HUES6 (cell line): ENCODE measurements around the gene FHOD3.

Source experiments
- H3K27ac ChIP-seq: 2 replicates; pipeline ENCODE4 v1.7.0; 2013; ENCODE audit warnings: low read depth, mild to moderate bottlenecking, low read length, inconsistent platforms
- H3K27me3 ChIP-seq: 2 replicates; pipeline ENCODE4 v1.6.1; 2013; ENCODE audit warnings: low read length; ENCODE audit not compliant: control insufficient read depth, insufficient read depth
- H3K36me3 ChIP-seq: 2 replicates; pipeline ENCODE4 v1.6.1; 2013; ENCODE audit warnings: low read length; ENCODE audit not compliant: control insufficient read depth, insufficient read depth
- H3K4me1 ChIP-seq: 2 replicates; pipeline ENCODE4 v1.6.1; 2013; ENCODE audit warnings: low read length; ENCODE audit not compliant: control insufficient read depth, insufficient read depth
- H3K4me3 ChIP-seq: 2 replicates; pipeline ENCODE4 v1.5.1; 2013; ENCODE audit warnings: low read depth, low read length
- H3K9ac ChIP-seq: one replicate; pipeline ENCODE4 v1.6.1; 2013; ENCODE audit warnings: mild to moderate bottlenecking, low read length
- H3K9me3 ChIP-seq: 2 replicates; pipeline ENCODE4 v1.6.1; 2013; ENCODE audit warnings: low read depth, low read length; ENCODE audit not compliant: control insufficient read depth, insufficient read depth

The FHOD3 gene

DNA sequence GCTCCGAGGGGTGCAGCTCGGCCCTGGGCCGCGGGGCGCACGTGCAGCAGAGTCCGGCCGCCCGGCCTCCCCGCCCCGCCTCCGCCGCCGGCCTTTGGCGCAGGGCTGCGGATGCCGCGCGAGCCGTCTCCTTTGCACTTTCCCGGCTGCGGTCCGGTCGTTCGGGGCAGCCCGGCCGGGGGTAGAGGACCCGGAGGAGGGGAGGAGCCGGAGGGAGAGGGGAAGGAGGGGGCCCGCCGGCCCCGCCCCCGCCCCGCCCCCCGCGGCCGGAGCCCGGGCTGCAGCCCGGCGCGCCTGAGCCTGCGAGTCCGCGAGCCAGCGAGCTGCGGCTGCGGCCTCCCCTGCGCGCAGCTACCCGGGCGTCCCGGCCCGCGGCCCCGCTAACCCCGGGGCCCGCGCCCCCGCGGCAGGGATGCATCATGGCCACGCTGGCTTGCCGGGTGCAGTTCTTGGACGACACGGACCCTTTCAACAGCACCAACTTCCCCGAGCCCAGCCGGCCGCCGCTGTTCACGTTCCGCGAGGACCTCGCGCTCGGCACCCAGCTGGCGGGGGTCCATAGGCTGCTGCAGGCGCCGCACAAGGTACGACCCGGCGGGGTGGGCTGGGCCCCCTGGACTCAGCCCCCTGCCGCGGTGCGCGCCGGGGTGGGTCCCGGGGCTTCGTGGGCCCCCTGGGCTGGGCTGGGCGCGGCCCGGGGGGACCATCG is at the start of gene FHOD3:
FHOD3 (plus strand) TSS at position 297 of the 709 bp plus-strand sequence; CDS start at position 420, 123 bp downstream.
- no peak within 1 kb of the TSS for H3K27ac ChIP-seq
- H3K9ac ChIP-seq: peak within 1 kb of the TSS; percentile 29
- H3K27me3 ChIP-seq: peaks cover 87% of the 10 kb centered on the region

GRCh38 chr18:36249392-36249791 is 48.1 kb upstream of the FHOD3 start:
- no peaks in the 10 kb centered on the region for H3K27me3 ChIP-seq
- H3K9me3 ChIP-seq: no peaks in the 10 kb centered on the region
- H3K4me1 ChIP-seq: peaks cover 15% of the 10 kb centered on the region; the same call in 1 of the 2 replicates
- no peak overlapping the region for H3K27ac ChIP-seq
- no peak overlapping the region for H3K4me3 ChIP-seq
- H3K9ac ChIP-seq: no peak overlapping the region
- no peaks in the 10 kb centered on the region for H3K36me3 ChIP-seq

More for the DNA sequence above, at the start of gene FHOD3:
- 0 out of 2 replicates have a peak, but pooled peaks cover 3% of the 10 kb centered on the region for H3K4me1 ChIP-seq
- no peaks in the 10 kb centered on the region for H3K9me3 ChIP-seq
- H3K4me3 ChIP-seq: peak within 1 kb of the TSS; percentile 80
- no peaks in the 10 kb centered on the region for H3K36me3 ChIP-seq

DNA sequence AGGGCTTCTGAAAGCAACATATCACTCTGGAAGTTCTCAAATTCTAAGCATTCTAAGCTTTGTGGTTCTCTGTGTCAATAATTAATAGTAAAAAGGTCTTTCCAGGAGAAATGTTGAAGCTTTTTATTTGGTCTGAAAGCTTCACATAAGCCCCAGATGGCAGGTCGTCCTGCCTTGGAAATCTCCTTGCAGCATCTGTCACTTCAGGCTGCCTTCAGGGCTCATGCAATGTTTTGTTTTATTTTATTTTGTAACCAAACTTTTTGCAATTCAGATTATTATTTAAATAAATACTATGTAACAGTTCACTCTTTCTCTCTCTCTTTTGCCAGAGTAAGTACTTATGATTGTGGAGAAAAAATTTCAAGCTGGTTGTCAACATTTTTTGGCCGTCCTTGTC is 46.7 kb upstream of the FHOD3 start:
- Histone ChIP-seq H3K4me3 (no peak overlapping the region), H3K4me1 (peaks cover 15% of the 10 kb centered on the region; the same call in 1 of the 2 replicates), H3K9me3 (no peaks in the 10 kb centered on the region), H3K36me3 (no peaks in the 10 kb centered on the region), H3K27ac (no peak overlapping the region), H3K27me3 (no peaks in the 10 kb centered on the region), H3K9ac (no peak overlapping the region)

DNA sequence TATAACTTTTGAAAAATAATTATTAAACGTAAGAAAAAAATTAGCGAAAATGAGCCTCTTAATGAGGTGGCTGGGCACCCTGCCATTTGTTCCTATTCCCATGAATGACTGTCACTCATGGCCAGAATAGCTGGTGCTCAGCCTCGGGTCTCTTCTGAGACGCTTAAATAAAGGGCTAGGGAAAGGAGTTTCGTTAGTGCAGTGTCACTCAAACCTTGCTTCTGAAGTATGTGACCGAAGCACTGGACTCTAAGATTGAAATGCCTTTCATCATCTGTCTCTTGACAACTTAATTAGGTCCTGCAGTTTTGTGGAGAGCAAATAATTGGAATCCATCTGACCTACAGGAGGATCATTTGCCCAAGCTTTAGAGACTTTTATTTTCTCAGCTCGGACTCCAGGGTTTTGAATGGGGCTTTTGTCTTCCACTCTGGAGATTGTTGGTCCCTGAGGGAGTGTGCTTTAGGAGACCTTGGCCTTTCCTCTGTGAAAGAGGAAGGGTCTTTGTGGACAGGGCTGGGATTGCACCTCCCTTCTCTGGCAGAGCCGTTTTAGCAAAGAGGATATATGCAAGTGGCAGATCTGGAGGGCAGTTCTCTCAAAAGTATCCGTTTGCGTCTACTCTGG is 42.3 kb upstream of the FHOD3 start:
- no peak overlapping the region for H3K27ac ChIP-seq
- no peaks in the 10 kb centered on the region for H3K27me3 ChIP-seq
- no peaks in the 10 kb centered on the region for H3K4me1 ChIP-seq
- no peak overlapping the region for H3K4me3 ChIP-seq
- no peaks in the 10 kb centered on the region for H3K9me3 ChIP-seq
- H3K36me3 ChIP-seq: no peaks in the 10 kb centered on the region
- no peak overlapping the region for H3K9ac ChIP-seq

- H3K9me3 ChIP-seq: no peaks in the 10 kb centered on the region
- no peak overlapping the region for H3K9ac ChIP-seq
Measured at GRCh38 chr18:36256094-36256493, 41.4 kb upstream of the FHOD3 start.

GRCh38 chr18:36262971-36263370 is 34.5 kb upstream of the FHOD3 start:
- no peaks in the 10 kb centered on the region for H3K27me3 ChIP-seq
- H3K27ac ChIP-seq: no peak overlapping the region
- H3K36me3 ChIP-seq: no peaks in the 10 kb centered on the region
- H3K4me3 ChIP-seq: no peak overlapping the region
- H3K4me1 ChIP-seq: no peaks in the 10 kb centered on the region
- H3K9ac ChIP-seq: no peak overlapping the region
- no peaks in the 10 kb centered on the region for H3K9me3 ChIP-seq

More at GRCh38 chr18:36256094-36256493, 41.4 kb upstream of the FHOD3 start:
- H3K27ac ChIP-seq: no peak overlapping the region
- no peaks in the 10 kb centered on the region for H3K36me3 ChIP-seq
- H3K4me3 ChIP-seq: no peak overlapping the region
- H3K27me3 ChIP-seq: no peaks in the 10 kb centered on the region
- no peaks in the 10 kb centered on the region for H3K4me1 ChIP-seq

DNA sequence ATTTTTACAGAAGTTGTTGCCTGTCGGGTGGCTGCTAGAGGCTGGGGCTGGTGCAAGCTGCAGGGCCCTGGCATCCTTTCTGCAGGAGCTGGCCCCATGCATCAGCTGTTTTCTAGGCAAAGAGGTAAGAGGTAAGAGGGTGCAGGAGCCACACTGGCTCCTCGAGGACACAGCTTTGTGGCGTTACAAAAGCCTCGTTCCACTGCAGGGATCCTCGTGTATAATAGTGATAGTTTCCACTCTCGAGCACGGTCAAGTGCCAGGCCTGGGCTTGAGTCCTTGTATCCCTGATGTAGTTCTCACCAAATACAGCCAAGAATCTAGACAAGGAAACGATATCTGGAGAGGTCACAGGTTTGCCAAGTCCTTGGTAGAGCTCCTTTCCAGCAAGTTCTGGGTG is 33.2 kb upstream of the FHOD3 start:
- Histone ChIP-seq H3K9ac (no peak overlapping the region), H3K36me3 (no peaks in the 10 kb centered on the region), H3K4me1 (no peaks in the 10 kb centered on the region), H3K9me3 (no peaks in the 10 kb centered on the region), H3K4me3 (no peak overlapping the region), H3K27ac (no peak overlapping the region), H3K27me3 (no peaks in the 10 kb centered on the region)

DNA sequence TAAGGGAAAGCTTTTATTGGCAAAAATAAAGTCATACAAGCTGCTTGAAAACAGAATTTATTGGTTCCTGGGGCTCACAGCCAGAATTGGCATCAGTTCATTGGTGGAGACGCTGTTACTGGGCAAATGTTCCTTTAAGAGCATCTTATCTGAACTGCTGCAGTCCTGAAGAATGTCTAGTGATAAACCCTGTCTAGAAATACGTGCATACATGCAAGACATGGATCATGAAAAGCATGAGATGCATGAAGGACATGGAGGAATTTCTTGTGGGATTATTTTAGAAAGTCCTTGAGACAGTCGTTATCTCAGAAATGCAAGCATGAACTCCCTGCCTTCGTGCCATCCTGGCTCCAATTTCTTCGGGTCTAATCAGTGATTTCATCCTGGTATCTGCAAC is 32.5 kb upstream of the FHOD3 start:
- Histone ChIP-seq H3K27me3 (no peaks in the 10 kb centered on the region), H3K36me3 (no peaks in the 10 kb centered on the region), H3K27ac (no peak overlapping the region), H3K4me3 (no peak overlapping the region), H3K4me1 (no peaks in the 10 kb centered on the region), H3K9me3 (no peaks in the 10 kb centered on the region), H3K9ac (no peak overlapping the region)

DNA sequence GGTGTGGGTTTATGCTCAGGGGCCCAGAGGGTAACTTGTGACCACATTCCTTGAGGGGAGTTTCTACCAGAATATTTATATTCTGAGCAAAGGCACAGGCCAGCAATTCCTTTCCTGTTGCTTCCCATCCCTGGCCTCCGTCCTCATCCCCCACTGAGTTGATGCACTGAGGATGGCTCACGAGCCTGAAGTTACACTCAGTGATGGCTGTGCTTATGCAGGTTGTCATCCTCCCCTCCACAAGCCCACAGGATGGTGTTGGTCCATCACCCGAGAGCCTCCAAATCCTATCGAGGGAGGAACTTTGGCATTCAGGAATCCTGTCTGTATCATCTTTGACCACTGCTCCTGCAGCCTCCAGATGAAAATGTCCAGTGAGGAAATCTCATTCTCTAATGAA is 28.4 kb upstream of the FHOD3 start:
- Histone ChIP-seq H3K27me3 (no peaks in the 10 kb centered on the region), H3K9ac (no peak overlapping the region), H3K9me3 (no peaks in the 10 kb centered on the region)

GRCh38 chr18:36271153-36271552 is 26.4 kb upstream of the FHOD3 start:
- H3K4me3 ChIP-seq: no peak overlapping the region
- H3K4me1 ChIP-seq: no peaks in the 10 kb centered on the region
- no peaks in the 10 kb centered on the region for H3K27me3 ChIP-seq
- no peak overlapping the region for H3K9ac ChIP-seq
- H3K36me3 ChIP-seq: no peaks in the 10 kb centered on the region
- H3K9me3 ChIP-seq: no peaks in the 10 kb centered on the region
- H3K27ac ChIP-seq: no peak overlapping the region

More for the DNA sequence above, 28.4 kb upstream of the FHOD3 start:
- no peak overlapping the region for H3K27ac ChIP-seq
- no peaks in the 10 kb centered on the region for H3K36me3 ChIP-seq
- no peaks in the 10 kb centered on the region for H3K4me1 ChIP-seq
- no peak overlapping the region for H3K4me3 ChIP-seq

GRCh38 chr18:36273347-36273746 is 24.2 kb upstream of the FHOD3 start:
- Histone ChIP-seq H3K36me3 (no peaks in the 10 kb centered on the region), H3K9ac (no peak overlapping the region), H3K27me3 (no peaks in the 10 kb centered on the region), H3K9me3 (no peaks in the 10 kb centered on the region), H3K4me1 (no peaks in the 10 kb centered on the region), H3K4me3 (no peak overlapping the region), H3K27ac (no peak overlapping the region)
